NCI-H128 (cell line): ENCODE results near the gene CRADD.
"Not testable (repeated sequence)": the region's sequence is repeated elsewhere in the genome, so short reads cannot be mapped to it uniquely, and the experiment has no call there.

Experiments
- DNase-seq: peaks from one replicate; lab custom pipeline; 2025; ENCODE audit not compliant: unreplicated experiment; lab: John Stamatoyannopoulos, UW

Gene CRADD

GRCh38 chr12:93734784-93735183, 57.6 kb downstream of the CRADD start:
- no peak for DNase-seq

- DNase-seq = no peak
Observed at GRCh38 chr12:93736640-93737178, 59.5 kb downstream of the CRADD start.

- DNase-seq = no peak
Observed at GRCh38 chr12:93737457-93738198, 60.5 kb downstream of the CRADD start.

- DNase-seq = no peak
Observed at GRCh38 chr12:93738199-93739058, 61.3 kb downstream of the CRADD start.

- DNase-seq = no peak
Observed at GRCh38 chr12:93740751-93741150, 63.6 kb downstream of the CRADD start.

GRCh38 chr12:93741659-93742109, 64.5 kb downstream of the CRADD start:
- no peak for DNase-seq

- DNase-seq = no peak
Observed at GRCh38 chr12:93742110-93742934, 65.1 kb downstream of the CRADD start.

GRCh38 chr12:93743229-93743998, 66.2 kb downstream of the CRADD start:
- no peak for DNase-seq

- DNase-seq = no peak
Observed at GRCh38 chr12:93743999-93744689, 67.0 kb downstream of the CRADD start.

- DNase-seq = no peak
Observed at GRCh38 chr12:93745286-93745685, 68.1 kb downstream of the CRADD start.

- DNase-seq = no peak
Observed at GRCh38 chr12:93746572-93747168, 69.5 kb downstream of the CRADD start.

- DNase-seq = no peak
Observed at GRCh38 chr12:93748672-93749383, 71.7 kb downstream of the CRADD start.

GRCh38 chr12:93749515-93749914, 72.3 kb downstream of the CRADD start:
- DNase-seq = no peak

- DNase-seq = no peak
Observed at GRCh38 chr12:93750056-93750455, 72.9 kb downstream of the CRADD start.

- no peak for DNase-seq
Observed at GRCh38 chr12:93751864-93752610, 74.9 kb downstream of the CRADD start.

- DNase-seq = no peak
Observed at GRCh38 chr12:93753285-93753684, 76.1 kb downstream of the CRADD start.

- no peak for DNase-seq
Observed at GRCh38 chr12:93753838-93754429, 76.8 kb downstream of the CRADD start.

GRCh38 chr12:93754859-93755258, 77.7 kb downstream of the CRADD start:
- DNase-seq = not testable (repeated sequence)
